Mucosa of stomach (tissue), 1 donor: ENCODE results near the gene SHMT2.
A peak's percentile ranks its signal among the peaks of the same experiment; 100 is the strongest.

Experiments
- H3K27me3 ChIP-seq: one replicate; pipeline ENCODE4 v1.7.0; 2013; ENCODE audit warnings: mild to moderate bottlenecking, low read length; ENCODE audit not compliant: control insufficient read depth, insufficient read depth
- H3K36me3 ChIP-seq: one replicate; pipeline ENCODE4 v1.7.0; 2013; ENCODE audit warnings: low read length; ENCODE audit not compliant: control insufficient read depth, insufficient read depth
- H3K4me1 ChIP-seq: one replicate; pipeline ENCODE4 v1.7.0; 2013; ENCODE audit warnings: mild to moderate bottlenecking, low read length; ENCODE audit not compliant: control insufficient read depth, insufficient read depth
- H3K4me3 ChIP-seq: one replicate; pipeline ENCODE4 v1.7.0; 2013; ENCODE audit warnings: low read length
- H3K9ac ChIP-seq: one replicate; pipeline ENCODE4 v1.7.0; 2013; ENCODE audit warnings: mild to moderate bottlenecking, low read length, moderate library complexity
- H3K9me3 ChIP-seq: one replicate; pipeline ENCODE4 v1.7.0; 2013; ENCODE audit warnings: mild to moderate bottlenecking, low read length, moderate library complexity; ENCODE audit not compliant: control insufficient read depth
- donor health status: Pancreatic carcinoma.

The SHMT2 gene

DNA sequence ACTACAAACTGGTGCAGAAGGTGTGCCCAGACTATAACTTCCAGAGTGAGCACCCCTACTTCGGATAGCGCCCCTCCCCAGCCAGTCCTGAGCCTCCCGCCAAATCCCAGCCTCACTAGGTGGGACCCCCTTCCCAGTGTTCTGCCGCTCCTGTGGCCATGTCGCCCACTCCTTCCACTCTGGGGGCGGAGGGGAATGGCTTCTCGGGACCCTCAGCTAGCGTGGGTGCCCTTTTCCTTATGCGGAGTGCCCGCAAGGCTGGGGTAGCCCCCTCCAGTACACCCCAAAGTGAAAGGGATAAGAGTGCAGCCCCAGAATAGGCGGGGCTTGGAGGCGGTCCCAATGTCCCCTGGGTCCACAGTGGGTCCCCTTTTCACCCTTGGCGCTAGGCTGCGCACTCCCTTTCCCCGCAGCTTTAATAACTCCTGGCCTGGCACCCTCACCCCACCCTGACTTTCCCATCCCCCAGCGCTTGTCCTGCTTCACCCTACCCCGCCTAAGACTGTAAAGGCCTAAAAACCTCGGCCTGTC, 3.8 kb upstream of the SHMT2 start:
- Histone ChIP-seq H3K9ac (no peak overlapping the region), H3K4me3 (no peak overlapping the region), H3K9me3 (no peaks in the 10 kb centered on the region), H3K36me3 (no peaks in the 10 kb centered on the region), H3K27me3 (peaks cover 70% of the 10 kb centered on the region), H3K4me1 (peaks cover 13% of the 10 kb centered on the region)

- H3K4me1 ChIP-seq: peaks cover 19% of the 10 kb centered on the region
- peaks cover 60% of the 10 kb centered on the region for H3K27me3 ChIP-seq
- H3K9me3 ChIP-seq: no peaks in the 10 kb centered on the region
- H3K9ac ChIP-seq: no peak overlapping the region
- no peaks in the 10 kb centered on the region for H3K36me3 ChIP-seq
- no peak overlapping the region for H3K4me3 ChIP-seq
These were observed 2.8 kb upstream of the SHMT2 start for GRCh38 chr12:57226588-57227314.

DNA sequence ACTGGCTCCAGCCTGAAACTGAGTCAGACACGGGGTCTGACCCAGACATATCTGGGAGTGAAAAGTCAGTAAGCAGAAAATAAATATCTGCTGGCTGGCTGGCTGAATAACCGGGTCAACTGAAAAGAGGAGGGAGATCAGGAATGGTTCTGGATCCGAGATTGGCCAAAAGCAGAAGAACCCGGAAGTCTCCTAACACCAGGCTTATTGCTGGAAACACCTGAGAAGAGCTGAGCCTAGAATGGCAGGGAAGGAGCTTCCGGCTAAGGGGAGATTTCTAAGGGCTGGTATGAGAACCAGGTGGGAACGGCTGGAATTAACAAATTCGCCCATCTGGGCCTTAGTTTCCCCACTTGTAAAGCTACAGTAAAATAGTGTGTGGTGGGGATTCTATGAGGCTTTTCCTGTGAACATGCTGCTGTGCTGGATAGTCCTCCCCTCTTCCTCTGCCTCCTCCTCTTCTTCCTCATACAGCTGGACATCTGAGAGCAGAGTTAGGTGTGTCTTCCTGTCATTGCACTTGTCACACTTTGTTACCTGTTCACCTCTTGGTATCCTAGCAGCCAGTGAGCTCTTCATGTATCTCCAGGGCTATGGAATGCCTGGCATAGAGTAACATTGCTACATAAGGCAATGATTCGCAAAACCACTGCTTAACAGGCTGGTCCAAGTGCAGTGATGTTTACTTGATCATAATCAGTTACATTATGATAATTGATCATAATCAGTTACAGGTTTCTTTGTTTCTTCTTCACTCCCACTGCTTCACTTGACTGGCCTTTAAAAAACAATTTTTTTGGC, 2.0 kb upstream of the SHMT2 start:
- Histone ChIP-seq H3K27me3 (peaks cover 53% of the 10 kb centered on the region), H3K9ac (no peak overlapping the region)

GRCh38 chr12:57229046-57229633, 371 bp upstream of the SHMT2 start:
- Histone ChIP-seq H3K36me3 (peaks cover 6% of the 10 kb centered on the region), H3K9me3 (no peaks in the 10 kb centered on the region), H3K9ac (peak overlapping the region; percentile 77), H3K4me3 (peak overlapping the region; percentile 88), H3K4me1 (peaks cover 19% of the 10 kb centered on the region), H3K27me3 (peaks cover 36% of the 10 kb centered on the region)

More for the DNA sequence above, 2.0 kb upstream of the SHMT2 start:
- Histone ChIP-seq H3K9me3 (no peaks in the 10 kb centered on the region), H3K4me3 (no peak overlapping the region), H3K36me3 (no peaks in the 10 kb centered on the region), H3K4me1 (peaks cover 19% of the 10 kb centered on the region)

DNA sequence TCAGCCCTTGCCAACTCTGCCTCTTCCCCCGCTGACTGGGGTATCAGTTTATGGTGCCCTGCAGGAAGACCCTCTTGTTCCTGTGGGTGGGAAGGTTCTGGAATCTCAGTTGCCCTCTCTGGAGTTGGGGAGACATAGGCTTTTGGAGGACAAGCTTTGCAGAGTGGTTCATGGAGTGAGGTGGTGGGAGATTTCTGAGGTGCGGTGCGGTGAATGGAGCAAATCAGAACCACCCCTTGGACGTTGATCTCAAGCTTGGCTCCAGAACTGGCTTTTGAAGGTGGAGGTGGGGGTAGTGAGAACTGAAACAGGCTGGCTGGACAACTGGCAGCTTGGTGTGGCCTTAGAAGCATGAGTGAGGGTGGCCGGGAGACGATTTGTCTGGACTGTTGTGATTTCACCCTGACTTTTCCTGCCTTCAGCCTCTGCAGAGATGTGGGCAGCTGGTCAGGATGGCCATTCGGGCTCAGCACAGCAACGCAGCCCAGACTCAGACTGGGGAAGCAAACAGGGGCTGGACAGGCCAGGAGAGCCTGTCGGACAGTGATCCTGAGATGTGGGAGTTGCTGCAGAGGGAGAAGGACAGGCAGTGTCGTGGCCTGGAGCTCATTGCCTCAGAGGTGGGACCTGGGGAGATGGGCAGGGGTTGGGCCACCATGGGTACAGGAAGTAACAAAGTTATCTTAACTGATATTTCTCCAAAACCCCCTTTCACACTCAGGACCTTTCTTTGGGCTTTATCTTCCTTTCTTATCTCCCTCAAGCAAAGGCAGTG, 1.1 kb downstream of the SHMT2 start:
- Histone ChIP-seq H3K9me3 (no peaks in the 10 kb centered on the region), H3K27me3 (peaks cover 27% of the 10 kb centered on the region), H3K36me3 (peaks cover 6% of the 10 kb centered on the region), H3K9ac (peak overlapping the region; percentile 77), H3K4me3 (peak overlapping the region; percentile 88), H3K4me1 (peaks cover 29% of the 10 kb centered on the region)

GRCh38 chr12:57231276-57232021, 1.9 kb downstream of the SHMT2 start:
- no peak overlapping the region for H3K4me3 ChIP-seq
- H3K4me1 ChIP-seq: peaks cover 37% of the 10 kb centered on the region
- no peaks in the 10 kb centered on the region for H3K9me3 ChIP-seq
- peak overlapping the region; percentile 77 for H3K9ac ChIP-seq
- H3K36me3 ChIP-seq: peaks cover 6% of the 10 kb centered on the region
- H3K27me3 ChIP-seq: peaks cover 27% of the 10 kb centered on the region

DNA sequence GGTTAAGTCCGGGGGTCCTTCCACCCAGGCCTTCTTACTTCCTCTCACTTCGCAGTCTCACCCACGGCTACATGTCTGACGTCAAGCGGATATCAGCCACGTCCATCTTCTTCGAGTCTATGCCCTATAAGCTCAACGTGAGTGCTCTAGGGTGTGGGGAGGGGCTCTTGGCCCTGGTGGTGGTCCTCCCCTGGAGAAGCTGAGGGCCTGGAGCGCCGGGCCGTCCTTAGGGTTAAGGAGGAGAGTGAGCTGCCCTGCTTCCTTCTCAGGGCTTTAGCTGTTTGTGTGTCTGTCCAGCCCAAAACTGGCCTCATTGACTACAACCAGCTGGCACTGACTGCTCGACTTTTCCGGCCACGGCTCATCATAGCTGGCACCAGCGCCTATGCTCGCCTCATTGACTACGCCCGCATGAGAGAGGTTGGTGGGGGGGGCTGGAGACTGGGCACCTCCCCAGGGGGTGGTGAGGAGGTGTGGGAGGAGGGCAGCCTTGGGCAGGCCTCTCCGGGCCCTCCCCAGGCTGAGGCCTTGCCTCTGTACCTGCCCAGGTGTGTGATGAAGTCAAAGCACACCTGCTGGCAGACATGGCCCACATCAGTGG, 2.7 kb downstream of the SHMT2 start:
- Histone ChIP-seq H3K9me3 (no peaks in the 10 kb centered on the region), H3K36me3 (peaks cover 6% of the 10 kb centered on the region), H3K4me3 (no peak overlapping the region), H3K9ac (no peak overlapping the region), H3K27me3 (peaks cover 27% of the 10 kb centered on the region), H3K4me1 (peaks cover 44% of the 10 kb centered on the region)

GRCh38 chr12:57233357-57234232, 4.1 kb downstream of the SHMT2 start:
- no peaks in the 10 kb centered on the region for H3K9me3 ChIP-seq
- H3K9ac ChIP-seq: no peak overlapping the region
- H3K4me3 ChIP-seq: no peak overlapping the region
- H3K36me3 ChIP-seq: peaks cover 6% of the 10 kb centered on the region
- peaks cover 57% of the 10 kb centered on the region for H3K4me1 ChIP-seq
- H3K27me3 ChIP-seq: peaks cover 36% of the 10 kb centered on the region

- Histone ChIP-seq H3K4me1 (peaks cover 61% of the 10 kb centered on the region), H3K9me3 (no peaks in the 10 kb centered on the region), H3K36me3 (peaks cover 6% of the 10 kb centered on the region), H3K9ac (no peak overlapping the region), H3K27me3 (peaks cover 42% of the 10 kb centered on the region), H3K4me3 (no peak overlapping the region)
These were observed 4.7 kb downstream of the SHMT2 start for GRCh38 chr12:57234233-57234570.

DNA sequence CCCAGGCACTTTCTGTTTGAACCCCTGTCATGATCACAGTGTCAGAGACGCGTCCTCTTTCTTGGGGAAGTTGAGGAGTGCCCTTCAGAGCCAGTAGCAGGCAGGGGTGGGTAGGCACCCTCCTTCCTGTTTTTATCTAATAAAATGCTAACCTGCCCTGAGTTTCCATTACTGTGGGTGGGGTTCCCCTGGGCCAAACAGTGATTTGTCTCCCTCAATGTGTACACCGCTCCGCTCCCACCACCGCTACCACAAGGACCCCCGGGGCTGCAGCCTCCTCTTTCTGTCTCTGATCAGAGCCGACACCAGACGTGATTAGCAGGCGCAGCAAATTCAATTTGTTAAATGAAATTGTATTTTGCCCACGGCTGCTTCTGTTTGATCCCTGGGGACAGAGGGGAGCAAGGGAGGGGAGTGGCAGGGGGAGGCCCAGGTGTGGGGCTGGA, 5.1 kb downstream of the SHMT2 start:
- Histone ChIP-seq H3K4me3 (no peak overlapping the region), H3K4me1 (peaks cover 64% of the 10 kb centered on the region), H3K36me3 (peaks cover 6% of the 10 kb centered on the region), H3K27me3 (peaks cover 46% of the 10 kb centered on the region), H3K9me3 (no peaks in the 10 kb centered on the region), H3K9ac (no peak overlapping the region)
